OCI-LY7 (cell line): ENCODE measurements around the gene PSMB1. TPM values are rescaled to one million over a fixed set of nuclear protein-coding genes. Genes with fewer than 3 reads are reported as not detected.

ENCODE experiments used
- BruUV-seq: library from RNA; stranded (reverse); fragments of 400-500 nt; replicated peaks from 2 replicates; lab custom pipeline; 2021; lab: Mats Ljungman, UMichigan
- CTCF ChIA-PET: fragments of 300-600 bp; sonication (Branson Sonifier 250); formaldehyde crosslinking; loops from one replicate; lab custom pipeline; 2022; ENCODE audit warnings: antibody characterized with exemption; ENCODE audit not compliant: unreplicated experiment; lab: Charles Lee
- POLR2A ChIA-PET: fragments of 300-600 bp; sonication (Branson Sonifier 250); formaldehyde crosslinking; loops from one replicate; lab custom pipeline; 2022; ENCODE audit warnings: antibody characterized with exemption; lab: Charles Lee
- DNase-seq: peaks from one replicate; pipeline ENCODE4 v3.0.0-alpha.2; 2015; ENCODE audit warnings: low spot score
- H2AFZ ChIP-seq: fragments of 200-600 bp; sonication (generic), shearing (Covaris generic); 2 replicates; pipeline ENCODE4 v1.6.1; 2014; ENCODE audit warnings: mild to moderate bottlenecking, antibody characterized with exemption, low read length, moderate library complexity
- H3K27ac ChIP-seq: fragments of 200-600 bp; sonication (generic); 2 replicates; pipeline ENCODE4 v1.5.1; 2014; ENCODE audit warnings: mixed run types, low read depth, mild to moderate bottlenecking, moderate library complexity, low read length, inconsistent platforms; ENCODE audit not compliant: poor library complexity, severe bottlenecking
- H3K36me3 ChIP-seq: fragments of 200-600 bp; sonication (generic); 2 replicates; pipeline ENCODE4 v1.6.1; 2014; ENCODE audit warnings: mild to moderate bottlenecking, antibody characterized with exemption, low read length, moderate library complexity, mixed read lengths; ENCODE audit not compliant: insufficient read depth
- H3K4me1 ChIP-seq: fragments of 200-600 bp; sonication (generic); 2 replicates; pipeline ENCODE4 v1.5.1; 2014; ENCODE audit warnings: mild to moderate bottlenecking, low read length; ENCODE audit not compliant: insufficient read depth, poor library complexity, severe bottlenecking
- H3K4me2 ChIP-seq: fragments of 200-600 bp; sonication (generic); 2 replicates; pipeline ENCODE4 v1.6.1; 2014; ENCODE audit warnings: mild to moderate bottlenecking, low read length
- H3K4me3 ChIP-seq: fragments of 200-600 bp; sonication (generic); 2 replicates; pipeline ENCODE4 v1.5.1; 2014; ENCODE audit warnings: mild to moderate bottlenecking, low read depth, low read length; ENCODE audit not compliant: poor library complexity, severe bottlenecking
- H3K79me2 ChIP-seq: fragments of 200-600 bp; sonication (generic); 2 replicates; pipeline ENCODE4 v1.6.1; 2016; ENCODE audit warnings: low read depth, mild to moderate bottlenecking, low read length, moderate library complexity, mixed read lengths; ENCODE audit not compliant: insufficient read depth
- H3K9me2 ChIP-seq: fragments of 200-600 bp; sonication (generic); 2 replicates; pipeline ENCODE4 v1.6.1; 2016; ENCODE audit warnings: mild to moderate bottlenecking, low read length, mixed read lengths; ENCODE audit not compliant: insufficient read depth
- H3K9me3 ChIP-seq: fragments of 200-600 bp; sonication (generic); 2 replicates; pipeline ENCODE4 v1.6.1; 2014; ENCODE audit warnings: mild to moderate bottlenecking, mixed run types, low read length, mixed read lengths
- H4K20me1 ChIP-seq: fragments of 200-600 bp; sonication (generic); 2 replicates; pipeline ENCODE4 v1.6.1; 2014; ENCODE audit warnings: mild to moderate bottlenecking, antibody characterized with exemption, low read length, moderate library complexity, mixed read lengths; ENCODE audit not compliant: insufficient read depth
- CTCF ChIP-seq: fragments of 200-600 bp; sonication (generic); conservative IDR thresholded peaks from 2 replicates; pipeline ENCODE4 v1.5.1; 2014; ENCODE audit warnings: mild to moderate bottlenecking, antibody characterized with exemption, low read length, moderate library complexity, mixed read lengths
- EZH2phosphoT487 ChIP-seq: fragments of 200-600 bp; sonication (generic); IDR thresholded peaks from 2 replicates; pipeline ENCODE4 v1.6.1; 2018; ENCODE audit warnings: low read depth, borderline replicate concordance, mild to moderate bottlenecking, mixed run types, antibody characterized with exemption, low read length, moderate library complexity, mixed read lengths
- intact Hi-C: fragments of 100-400 bp; cut with micrococcal nuclease; formaldehyde crosslinking; loops from one replicate; pipeline ENCODE4 v1.10.0; 2022; ENCODE audit not compliant: unreplicated experiment
- total RNA-seq, 2 experiments: library from RNA; depleted of rRNA in 1 of 2; stranded (reverse); fragments of >200 nt in 1 of 2; shearing (Covaris generic) in 1 of 2; gene quantifications; 2 replicates each; pipeline ENCODE4 v1.2.3, GENCODE V29; 2014 to 2022

Gene PSMB1
- total RNA-seq, 2 experiments from 2014 or later = 190 to 193 TPM

- Histone ChIP-seq H3K27ac (peak within 1 kb of the TSS; percentile 81), H3K9me2 (no peaks in the 10 kb centered on the region), H3K4me1 (peaks cover 38% of the 10 kb centered on the region), H3K9me3 (no peaks in the 10 kb centered on the region), H3K4me2 (peak within 1 kb of the TSS; percentile 96), H3K79me2 (peaks cover 91% of the 10 kb centered on the region), H2AFZ (peak within 1 kb of the TSS; percentile 99), H4K20me1 (peaks cover 37% of the 10 kb centered on the region), H3K36me3 (peaks cover 53% of the 10 kb centered on the region), H3K4me3 (peak within 1 kb of the TSS; percentile 100)
- no peak for TF ChIP-seq CTCF
- TF ChIP-seq EZH2phosphoT487 = no peak
- DNase-seq = peak; percentile 98
- CTCF ChIA-PET = interaction anchor here (1.0 kb wide), 1 partner anchor 805 kb away, joined by 3 read pairs; no protein-coding TSS in a partner anchor
- intact Hi-C loops = loop anchor here (1.0 to 10.0 kb wide), 3 partner anchors 30 to 852 kb away; partner anchors contain the start of genes C6orf120, FAM120B, PDCD2 and WDR27
- TSS peak; percentile 71 for BruUV-seq
- POLR2A ChIA-PET = interaction anchor here (0.8 to 3.1 kb wide), 6 partner anchors 13 to 803 kb away, joined by 3 to 13 read pairs (median 4); partner anchors contain the start of genes DYNLT2, ERMARD and PDCD2
Measured at GRCh38 chr6:170554013-170554795, 1.1 kb upstream of the PSMB1 start, which contains the start of gene TBP. Gene TBP (plus strand): TSS chr6:170554369. CDS start chr6:170557030, 2,661 bp downstream.

GRCh38 chr6:170553534-170554012 lies 466 bp upstream of the PSMB1 start:
- Histone ChIP-seq H3K4me2 (peak overlapping the region; percentile 96), H4K20me1 (peaks cover 42% of the 10 kb centered on the region), H3K27ac (peak overlapping the region; percentile 81), H3K79me2 (peaks cover 91% of the 10 kb centered on the region), H2AFZ (peak overlapping the region; percentile 99), H3K9me3 (no peaks in the 10 kb centered on the region), H3K9me2 (no peaks in the 10 kb centered on the region), H3K4me3 (peak overlapping the region; percentile 100), H3K4me1 (peaks cover 38% of the 10 kb centered on the region), H3K36me3 (peaks cover 53% of the 10 kb centered on the region)
- no peak for DNase-seq
- no TSS peak for BruUV-seq
- ChIA-PET CTCF (interaction anchor here (1.0 kb wide), 1 partner anchor 804 kb away, joined by 3 read pairs; no protein-coding TSS in a partner anchor), POLR2A (interaction anchor here (0.8 to 3.1 kb wide), 8 partner anchors 12 to 803 kb away, joined by 3 to 13 read pairs (median 4); partner anchors contain the start of genes DYNLT2, ERMARD and PDCD2)
- intact Hi-C loops = loop anchor here (1.0 to 10.0 kb wide), 4 partner anchors 31 to 851 kb away; partner anchors contain the start of genes C6orf120, DYNLT2, ERMARD and FAM120B
- TF ChIP-seq CTCF (no peak), EZH2phosphoT487 (no peak)
